Measurements from ENCODE around the gene OR2T11. TPM values are rescaled to one million over a fixed set of nuclear protein-coding genes. Genes with fewer than 3 reads are reported as not detected.
A peak's percentile ranks its signal among the peaks of the same experiment; 100 is the strongest.
"Not testable (repeated sequence)": the region's sequence is repeated elsewhere in the genome, so short reads cannot be mapped to it uniquely, and the experiment has no call there.

Gene OR2T11, protein sequence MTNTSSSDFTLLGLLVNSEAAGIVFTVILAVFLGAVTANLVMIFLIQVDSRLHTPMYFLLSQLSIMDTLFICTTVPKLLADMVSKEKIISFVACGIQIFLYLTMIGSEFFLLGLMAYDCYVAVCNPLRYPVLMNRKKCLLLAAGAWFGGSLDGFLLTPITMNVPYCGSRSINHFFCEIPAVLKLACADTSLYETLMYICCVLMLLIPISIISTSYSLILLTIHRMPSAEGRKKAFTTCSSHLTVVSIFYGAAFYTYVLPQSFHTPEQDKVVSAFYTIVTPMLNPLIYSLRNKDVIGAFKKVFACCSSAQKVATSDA
- total RNA-seq (2014; rRNA removed) (not detected in 2 replicates), Bru-seq, nascent RNA (not detected), BruChase-seq, experiment 1, labeled RNA remaining after a 6-hour chase (not detected), BruChase-seq, experiment 2, labeled RNA remaining after a 2-hour chase (not detected)
- long read RNA-seq: 0 reads

GRCh38 chr1:248634991-248635390 lies at the start of gene OR2T11:
Gene OR2T11, minus strand, starts transcription at chr1:248635091. Its CDS starts 7,963 bp downstream, at chr1:248627128.
- intact Hi-C loops (cut with micrococcal nuclease); H4K20me1 ChIP-seq (ENCODE audit: low read length); H3K79me2 ChIP-seq (ENCODE audit: low read length); H3K9me2 ChIP-seq (replicated peaks; ENCODE audit: low read length); BruUV-seq (replicated peaks); H3K36me3 ChIP-seq (ENCODE audit: low read depth, low read length); H3K4me3 ChIP-seq (ENCODE audit: low read length); H3K9me3 ChIP-seq (ENCODE audit: low read length); POLR2A ChIA-PET (ENCODE audit: unreplicated experiment); H3K27me3 ChIP-seq (ENCODE audit: low read length); CTCF ChIA-PET; H3K4me1 ChIP-seq (ENCODE audit: insufficient read depth, low read length); H3K27ac ChIP-seq (ENCODE audit: low read length); H3K4me2 ChIP-seq (ENCODE audit: low read length); H3F3A ChIP-seq (ENCODE audit: low read length, unreplicated experiment); DNase-seq; ATAC-seq; H3K9ac ChIP-seq (ENCODE audit: low read length); H2AFZ ChIP-seq (ENCODE audit: low read length): not testable (repeated sequence)

GRCh38 chr1:248681651-248682050 lies 46.8 kb upstream of the OR2T11 start:
- Histone ChIP-seq H3F3A (ENCODE audit: low read length, unreplicated experiment) (no peaks in the 10 kb centered on the region), H3K4me2 (ENCODE audit: low read length) (no peak overlapping the region), H3K9me3 (ENCODE audit: low read length) (peaks cover 12% of the 10 kb centered on the region), H3K79me2 (ENCODE audit: low read length) (no peaks in the 10 kb centered on the region), H3K27me3 (ENCODE audit: low read length) (peaks cover 10% of the 10 kb centered on the region; the same call in 1 of the 2 replicates), H3K36me3 (ENCODE audit: low read depth, low read length) (no peaks in the 10 kb centered on the region), H3K9ac (ENCODE audit: low read length) (no peak overlapping the region), H3K9me2 (replicated peaks; ENCODE audit: low read length) (no peaks in the 10 kb centered on the region), H2AFZ (ENCODE audit: low read length) (no peak overlapping the region), H4K20me1 (ENCODE audit: low read length) (no peaks in the 10 kb centered on the region), H3K27ac (ENCODE audit: low read length) (no peak overlapping the region), H3K4me3 (ENCODE audit: low read length) (no peak overlapping the region), H3K4me1 (ENCODE audit: insufficient read depth, low read length) (no peaks in the 10 kb centered on the region)
- DNase-seq (no peak), ATAC-seq (no peak)
- CTCF ChIA-PET: no interaction called here
- intact Hi-C loops (cut with micrococcal nuclease): no loop called here
- TF ChIP-seq, protein P1, sequence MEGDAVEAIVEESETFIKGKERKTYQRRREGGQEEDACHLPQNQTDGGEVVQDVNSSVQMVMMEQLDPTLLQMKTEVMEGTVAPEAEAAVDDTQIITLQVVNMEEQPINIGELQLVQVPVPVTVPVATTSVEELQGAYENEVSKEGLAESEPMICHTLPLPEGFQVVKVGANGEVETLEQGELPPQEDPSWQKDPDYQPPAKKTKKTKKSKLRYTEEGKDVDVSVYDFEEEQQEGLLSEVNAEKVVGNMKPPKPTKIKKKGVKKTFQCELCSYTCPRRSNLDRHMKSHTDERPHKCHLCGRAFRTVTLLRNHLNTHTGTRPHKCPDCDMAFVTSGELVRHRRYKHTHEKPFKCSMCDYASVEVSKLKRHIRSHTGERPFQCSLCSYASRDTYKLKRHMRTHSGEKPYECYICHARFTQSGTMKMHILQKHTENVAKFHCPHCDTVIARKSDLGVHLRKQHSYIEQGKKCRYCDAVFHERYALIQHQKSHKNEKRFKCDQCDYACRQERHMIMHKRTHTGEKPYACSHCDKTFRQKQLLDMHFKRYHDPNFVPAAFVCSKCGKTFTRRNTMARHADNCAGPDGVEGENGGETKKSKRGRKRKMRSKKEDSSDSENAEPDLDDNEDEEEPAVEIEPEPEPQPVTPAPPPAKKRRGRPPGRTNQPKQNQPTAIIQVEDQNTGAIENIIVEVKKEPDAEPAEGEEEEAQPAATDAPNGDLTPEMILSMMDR (conservative IDR thresholded peaks at IDR 0.05; ENCODE audit: low read depth, low read length): no peak
- TF ChIP-seq EZH2 (IDR thresholded peaks at IDR 0.05; ENCODE audit: low read length, unreplicated experiment): no peak
- TF ChIP-seq EZH2phosphoT487 (IDR thresholded peaks at IDR 0.05; ENCODE audit: borderline replicate concordance, low read length): no peak
- BruUV-seq (replicated peaks): no TSS peak
- POLR2A ChIA-PET (ENCODE audit: unreplicated experiment): no interaction called here

- Histone ChIP-seq H3K9me3 (ENCODE audit: low read length) (peaks cover 41% of the 10 kb centered on the region), H3K27ac (ENCODE audit: low read length) (no peak overlapping the region), H3K36me3 (ENCODE audit: low read depth, low read length) (0 out of 2 replicates have a peak, but pooled peaks cover 2% of the 10 kb centered on the region), H3K79me2 (ENCODE audit: low read length) (no peaks in the 10 kb centered on the region), H4K20me1 (ENCODE audit: low read length) (no peaks in the 10 kb centered on the region), H3K27me3 (ENCODE audit: low read length) (no peaks in the 10 kb centered on the region), H3K9me2 (replicated peaks; ENCODE audit: low read length) (no peaks in the 10 kb centered on the region), H3K4me1 (ENCODE audit: insufficient read depth, low read length) (no peaks in the 10 kb centered on the region), H3F3A (ENCODE audit: low read length, unreplicated experiment) (no peaks in the 10 kb centered on the region), H3K4me2 (ENCODE audit: low read length) (no peak overlapping the region), H3K4me3 (ENCODE audit: low read length) (no peak overlapping the region), H3K9ac (ENCODE audit: low read length) (no peak overlapping the region), H2AFZ (ENCODE audit: low read length) (no peak overlapping the region)
- ATAC-seq (no peak), DNase-seq (peak; percentile 46)
- POLR2A ChIA-PET (ENCODE audit: unreplicated experiment): interaction anchor here (0.6 kb wide), 1 partner anchor 215 kb away, joined by 12 read pairs; no protein-coding TSS in a partner anchor
- no TSS peak for BruUV-seq (replicated peaks)
- intact Hi-C loops (cut with micrococcal nuclease): no loop called here
- CTCF ChIA-PET: no interaction called here
- TF ChIP-seq EZH2phosphoT487 (IDR thresholded peaks at IDR 0.05; ENCODE audit: borderline replicate concordance, low read length) (no peak), EZH2 (IDR thresholded peaks at IDR 0.05; ENCODE audit: low read length, unreplicated experiment) (no peak)
- TF ChIP-seq, protein P1 (conservative IDR thresholded peaks at IDR 0.05; ENCODE audit: low read depth, low read length): no peak
Observed at GRCh38 chr1:248670003-248670402, 35.1 kb upstream of the OR2T11 start.

- H3K36me3 ChIP-seq (ENCODE audit: low read depth, low read length); H3K9ac ChIP-seq (ENCODE audit: low read length); H4K20me1 ChIP-seq (ENCODE audit: low read length); H3K9me2 ChIP-seq (replicated peaks; ENCODE audit: low read length); DNase-seq; H3K4me1 ChIP-seq (ENCODE audit: insufficient read depth, low read length); intact Hi-C loops (cut with micrococcal nuclease); H3F3A ChIP-seq (ENCODE audit: low read length, unreplicated experiment); POLR2A ChIA-PET (ENCODE audit: unreplicated experiment); H3K27ac ChIP-seq (ENCODE audit: low read length); CTCF ChIA-PET; H3K79me2 ChIP-seq (ENCODE audit: low read length); H3K4me3 ChIP-seq (ENCODE audit: low read length); H3K4me2 ChIP-seq (ENCODE audit: low read length); ATAC-seq; H2AFZ ChIP-seq (ENCODE audit: low read length); BruUV-seq (replicated peaks); H3K27me3 ChIP-seq (ENCODE audit: low read length): not testable (repeated sequence)
- peaks cover 17% of the 10 kb centered on the region for H3K9me3 ChIP-seq (ENCODE audit: low read length)
Observed at GRCh38 chr1:248663453-248664328, 28.8 kb upstream of the OR2T11 start.
